A673 (cell line): ENCODE results near the gene BHMT2. TPM values are rescaled to one million over a fixed set of nuclear protein-coding genes. Genes with fewer than 3 reads are reported as not detected.

ENCODE experiments used
- BruUV-seq: library from RNA; stranded (reverse); fragments of 400-500 nt; replicated peaks from 2 replicates; lab custom pipeline; 2021; lab: Mats Ljungman, UMichigan
- CTCF ChIA-PET: fragments of 300-600 bp; sonication (Branson Sonifier 250); formaldehyde crosslinking; loops from one replicate; lab custom pipeline; 2022; ENCODE audit warnings: antibody characterized with exemption; lab: Charles Lee
- POLR2A ChIA-PET: fragments of 300-600 bp; sonication (Branson Sonifier 250); formaldehyde crosslinking; loops from one replicate; lab custom pipeline; 2022; ENCODE audit warnings: antibody characterized with exemption; ENCODE audit not compliant: low non-redundant PET; lab: Charles Lee
- DNase-seq: peaks from one replicate; pipeline ENCODE4 v3.0.0-alpha.2; 2015; ENCODE audit warnings: low spot score
- H3K27ac ChIP-seq: fragments of 200-600 bp; sonication (generic); 2 replicates; pipeline ENCODE4 v1.5.1; 2016; ENCODE audit warnings: mixed run types, low read depth, mild to moderate bottlenecking, mixed read lengths, antibody characterized with exemption, low read length; ENCODE audit not compliant: poor library complexity, severe bottlenecking
- H3K27me3 ChIP-seq: fragments of 200-600 bp; sonication (generic); replicated peaks from 2 replicates; pipeline ENCODE4 v1.6.1; 2017; ENCODE audit warnings: mixed run types, low read depth, mild to moderate bottlenecking, mixed read lengths, antibody characterized with exemption, low read length; ENCODE audit not compliant: insufficient read depth, poor library complexity
- H3K36me3 ChIP-seq: fragments of 200-600 bp; sonication (generic); 2 replicates; pipeline ENCODE4 v1.6.1; 2016; ENCODE audit warnings: mixed run types, mild to moderate bottlenecking, mixed read lengths, antibody characterized with exemption, low read length; ENCODE audit not compliant: insufficient read depth, poor library complexity, severe bottlenecking
- H3K4me1 ChIP-seq: fragments of 200-600 bp; sonication (generic); 2 replicates; pipeline ENCODE4 v1.6.1; 2017; ENCODE audit warnings: mixed run types, mild to moderate bottlenecking, mixed read lengths, antibody characterized with exemption, low read length; ENCODE audit not compliant: insufficient read depth, poor library complexity, severe bottlenecking
- H3K4me3 ChIP-seq: fragments of 200-600 bp; sonication (generic); 2 replicates; pipeline ENCODE4 v1.5.1; 2016; ENCODE audit warnings: low read depth, mixed run types, mild to moderate bottlenecking, mixed read lengths, low read length; ENCODE audit not compliant: poor library complexity, severe bottlenecking
- H3K9me3 ChIP-seq: fragments of 200-600 bp; sonication (generic); 2 replicates; pipeline ENCODE4 v1.6.1; 2016; ENCODE audit warnings: mixed run types, low read depth, mild to moderate bottlenecking, mixed read lengths, antibody characterized with exemption, low read length; ENCODE audit not compliant: poor library complexity, severe bottlenecking
- CTCF ChIP-seq: fragments of 300-800, 200-600 bp; sonication (generic); conservative IDR thresholded peaks from 2 replicates; pipeline ENCODE4 v1.5.1; 2017; ENCODE audit warnings: low read depth, mild to moderate bottlenecking, antibody characterized with exemption, low read length, moderate library complexity, mixed read lengths
- EZH2 ChIP-seq: fragments of 200-600 bp; sonication (generic); IDR thresholded peaks from 2 replicates; pipeline ENCODE4 v1.6.1; 2017; ENCODE audit warnings: borderline replicate concordance, low read depth, mild to moderate bottlenecking, mixed read lengths, antibody characterized with exemption, low read length; ENCODE audit not compliant: poor library complexity, severe bottlenecking
- intact Hi-C: fragments of 100-400 bp; cut with micrococcal nuclease; formaldehyde crosslinking; loops from one replicate; pipeline ENCODE4 v1.10.0; 2022; ENCODE audit not compliant: unreplicated experiment
- total RNA-seq: library from RNA; stranded (reverse); gene quantifications from 2 replicates; pipeline ENCODE4 v1.2.3, GENCODE V29; 2021

The BHMT2 gene
- total RNA-seq, 1 experiment from 2014 or later, result 0.19 TPM

DNA sequence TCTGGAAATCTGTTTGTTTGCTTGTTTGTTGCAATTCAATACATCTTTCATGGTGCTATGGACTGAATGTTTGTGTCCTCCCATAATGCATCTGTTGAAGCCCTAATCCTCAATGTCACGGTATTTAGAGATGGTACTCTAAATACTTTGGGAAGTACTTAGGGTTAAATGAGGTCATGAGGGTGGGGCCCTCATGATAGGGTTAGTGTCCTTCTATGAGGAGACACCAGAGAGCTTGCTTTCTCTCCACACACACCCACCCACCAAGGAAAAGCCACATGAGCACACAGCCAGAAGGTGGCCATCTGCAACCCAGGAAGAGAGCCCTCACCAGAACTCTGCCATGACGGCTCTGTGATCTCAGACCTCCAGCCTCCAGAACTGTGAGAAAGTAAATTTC, 32.8 kb upstream of the BHMT2 start:
- intact Hi-C loops, result no loop called here
- no peaks in the 10 kb centered on the region for H3K36me3 ChIP-seq
- no peak for TF ChIP-seq EZH2
- no peak for TF ChIP-seq CTCF
- H3K9me3 ChIP-seq, result no peaks in the 10 kb centered on the region
- H3K4me1 ChIP-seq, result no peaks in the 10 kb centered on the region
- BruUV-seq, result no TSS peak
- DNase-seq, result no peak
- ChIA-PET CTCF (no interaction called here), POLR2A (no interaction called here)
- H3K27me3 ChIP-seq, result no peaks in the 10 kb centered on the region
- H3K4me3 ChIP-seq, result no peak overlapping the region
- H3K27ac ChIP-seq, result no peak overlapping the region

DNA sequence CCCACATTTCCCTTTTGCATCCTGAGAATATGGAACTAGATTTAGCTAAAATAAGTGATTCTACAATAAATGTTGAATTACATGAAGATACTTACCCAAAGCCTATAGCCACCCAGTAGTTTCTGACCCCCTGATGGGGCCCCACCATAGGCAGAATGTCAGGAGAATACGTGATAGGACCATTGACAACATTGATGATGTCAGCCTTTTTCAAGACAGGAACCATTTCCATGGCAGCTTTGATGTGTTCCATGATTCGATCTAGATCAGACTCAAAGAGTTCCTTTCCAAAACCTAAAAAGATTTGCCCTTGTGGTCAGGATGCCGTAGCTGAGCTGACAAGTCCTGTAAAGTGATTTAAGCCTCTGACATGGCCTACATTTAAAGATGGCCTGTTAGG, 27.4 kb upstream of the BHMT2 start:
- TF ChIP-seq CTCF (no peak), EZH2 (no peak)
- H3K36me3 ChIP-seq, result no peaks in the 10 kb centered on the region
- H3K27me3 ChIP-seq, result peaks cover 3% of the 10 kb centered on the region
- H3K9me3 ChIP-seq, result no peaks in the 10 kb centered on the region
- H3K27ac ChIP-seq, result no peak overlapping the region
- POLR2A ChIA-PET, result no interaction called here
- DNase-seq, result no peak
- no TSS peak for BruUV-seq
- intact Hi-C loops, result no loop called here
- no peaks in the 10 kb centered on the region for H3K4me1 ChIP-seq
- no peak overlapping the region for H3K4me3 ChIP-seq
- CTCF ChIA-PET, result no interaction called here

GRCh38 chr5:79047199-79047598, 22.4 kb upstream of the BHMT2 start:
- no TSS peak for BruUV-seq
- Histone ChIP-seq H3K9me3 (no peaks in the 10 kb centered on the region), H3K27ac (no peak overlapping the region), H3K4me3 (no peak overlapping the region), H3K27me3 (peaks cover 3% of the 10 kb centered on the region), H3K4me1 (no peaks in the 10 kb centered on the region), H3K36me3 (no peaks in the 10 kb centered on the region)
- no peak for DNase-seq
- CTCF ChIA-PET, result interaction anchor here (0.7 kb wide), 1 partner anchor 1434 kb away, joined by 3 read pairs; no protein-coding TSS in a partner anchor
- intact Hi-C loops, result no loop called here
- POLR2A ChIA-PET, result no interaction called here
- TF ChIP-seq CTCF, result no peak
- no peak for TF ChIP-seq EZH2
